RWPE2 (cell line): ENCODE measurements around the gene SFN.

Experiments used
- ATAC-seq: fragments of 200-7000 bp; cut with Tn5 transposase; 3 replicates; pipeline ENCODE4 v1.9.1; 2021; ENCODE audit warnings: low read depth
- DNase-seq: peaks from one replicate; pipeline ENCODE4 v3.0.0-alpha.2; 2020; ENCODE audit warnings: low spot score
- H3K27ac ChIP-seq: fragments of 450-650 bp; 2 replicates; pipeline ENCODE4 v1.5.1; 2017; ENCODE audit warnings: mild to moderate bottlenecking; ENCODE audit not compliant: poor library complexity, severe bottlenecking
- H3K27me3 ChIP-seq: fragments of 250-450 bp; sonication (Bioruptor Pico); 2 replicates; pipeline ENCODE4 v1.5.1; 2021; ENCODE audit warnings: mild to moderate bottlenecking, moderate library complexity; ENCODE audit not compliant: insufficient read depth, poor library complexity, severe bottlenecking
- H3K36me3 ChIP-seq: fragments of 250-450 bp; sonication (Bioruptor Pico); 2 replicates; pipeline ENCODE4 v1.5.1; 2020; ENCODE audit warnings: low read depth, mild to moderate bottlenecking, moderate library complexity
- H3K4me1 ChIP-seq: fragments of 250-450 bp; sonication (Bioruptor Pico); 2 replicates; pipeline ENCODE4 v1.5.1; 2021; ENCODE audit warnings: mild to moderate bottlenecking, moderate library complexity; ENCODE audit not compliant: insufficient read depth, poor library complexity, severe bottlenecking
- H3K4me3 ChIP-seq: fragments of 250-450 bp; sonication (Bioruptor Pico); 2 replicates; pipeline ENCODE4 v1.5.1; 2021; ENCODE audit warnings: mild to moderate bottlenecking, moderate library complexity; ENCODE audit not compliant: severe bottlenecking
- H3K9me3 ChIP-seq: fragments of 250-450 bp; sonication (Bioruptor Pico); 2 replicates; pipeline ENCODE4 v1.5.1; 2021; ENCODE audit warnings: mild to moderate bottlenecking, moderate library complexity; ENCODE audit not compliant: severe bottlenecking
- CTCF ChIP-seq: fragments of 450-650 bp; IDR thresholded peaks from one replicate; pipeline ENCODE4 v1.5.1; 2017; ENCODE audit warnings: mild to moderate bottlenecking, moderate library complexity; ENCODE audit not compliant: poor library complexity, severe bottlenecking

The SFN gene

GRCh38 chr1:26848499-26848898 is 14.4 kb upstream of the SFN start:
- Histone ChIP-seq H3K27ac (peak overlapping the region; percentile 88), H3K4me1 (peaks cover 22% of the 10 kb centered on the region), H3K9me3 (no peaks in the 10 kb centered on the region), H3K4me3 (no peak overlapping the region), H3K36me3 (peaks cover 57% of the 10 kb centered on the region), H3K27me3 (no peaks in the 10 kb centered on the region)
- DNase-seq = no peak
- TF ChIP-seq CTCF = no peak
- ATAC-seq = no peak

GRCh38 chr1:26848941-26849774 is 13.8 kb upstream of the SFN start:
- Histone ChIP-seq H3K27ac (peak overlapping the region; percentile 88), H3K9me3 (no peaks in the 10 kb centered on the region), H3K4me3 (no peak overlapping the region), H3K4me1 (peaks cover 27% of the 10 kb centered on the region), H3K27me3 (no peaks in the 10 kb centered on the region), H3K36me3 (peaks cover 55% of the 10 kb centered on the region)
- peak; percentile 98 for DNase-seq
- TF ChIP-seq CTCF = peak; percentile 20
- peak; percentile 89 for ATAC-seq

- ATAC-seq (no peak), DNase-seq (no peak)
- Histone ChIP-seq H3K36me3 (peaks cover 52% of the 10 kb centered on the region), H3K9me3 (no peaks in the 10 kb centered on the region), H3K4me3 (no peak overlapping the region), H3K27me3 (no peaks in the 10 kb centered on the region), H3K4me1 (peaks cover 42% of the 10 kb centered on the region), H3K27ac (no peak overlapping the region)
- peak; percentile 6 for TF ChIP-seq CTCF
These were observed 11.8 kb upstream of the SFN start for GRCh38 chr1:26851106-26851684.

- H3K36me3 ChIP-seq = peaks cover 43% of the 10 kb centered on the region
- H3K9me3 ChIP-seq = no peaks in the 10 kb centered on the region
- DNase-seq (no peak), ATAC-seq (no peak)
- no peaks in the 10 kb centered on the region for H3K27me3 ChIP-seq
- H3K27ac ChIP-seq = peak overlapping the region; percentile 98
- no peak overlapping the region for H3K4me3 ChIP-seq
- TF ChIP-seq CTCF = no peak
- peaks cover 43% of the 10 kb centered on the region for H3K4me1 ChIP-seq
These were observed 10.2 kb upstream of the SFN start for GRCh38 chr1:26852701-26853100.

GRCh38 chr1:26853156-26853555 is 9.8 kb upstream of the SFN start:
- Histone ChIP-seq H3K36me3 (peaks cover 40% of the 10 kb centered on the region), H3K27ac (peak overlapping the region; percentile 98), H3K4me1 (peaks cover 45% of the 10 kb centered on the region), H3K4me3 (no peak overlapping the region), H3K27me3 (no peaks in the 10 kb centered on the region), H3K9me3 (no peaks in the 10 kb centered on the region)
- TF ChIP-seq CTCF = peak; percentile 95
- ATAC-seq (peak; percentile 71), DNase-seq (peak; percentile 92)
